Osteoblast (primary cell): ENCODE measurements around the gene AMBP. TPM values are rescaled to one million over a fixed set of nuclear protein-coding genes. Genes with fewer than 3 reads are reported as not detected.

Source experiments
- DNase-seq: peaks from one replicate; pipeline ENCODE4 v3.0.0; 2011; ENCODE audit warnings: low spot score, mixed read lengths; ENCODE audit not compliant: insufficient read length; ENCODE audit errors: missing footprints
- H2AFZ ChIP-seq: 2 replicates; pipeline ENCODE4 v1.6.0; 2011; ENCODE audit warnings: mild to moderate bottlenecking, low read length
- H3K27ac ChIP-seq: 2 replicates; pipeline ENCODE4 v1.5.1; 2011; ENCODE audit warnings: mild to moderate bottlenecking, low read depth, low read length, moderate library complexity
- H3K27me3 ChIP-seq: 2 replicates; pipeline ENCODE4 v1.6.0; 2012; ENCODE audit warnings: mild to moderate bottlenecking, control low read depth, inconsistent platforms, low read length, moderate library complexity; ENCODE audit not compliant: insufficient read depth
- H3K36me3 ChIP-seq: 2 replicates; pipeline ENCODE4 v1.5.1; 2011; ENCODE audit warnings: mild to moderate bottlenecking, low read length, control low read depth, moderate library complexity; ENCODE audit not compliant: insufficient read depth
- H3K4me1 ChIP-seq: 2 replicates; pipeline ENCODE4 v1.5.1; 2011; ENCODE audit warnings: mild to moderate bottlenecking, low read length, control low read depth, moderate library complexity; ENCODE audit not compliant: insufficient read depth
- H3K4me2 ChIP-seq: 2 replicates; pipeline ENCODE4 v1.6.0; 2011; ENCODE audit warnings: mild to moderate bottlenecking, low read length; ENCODE audit not compliant: insufficient read depth
- H3K4me3 ChIP-seq: fragments of 200-600 bp; sonication (generic); 3 replicates; pipeline ENCODE4 v1.5.1; 2012; ENCODE audit warnings: mild to moderate bottlenecking, low read length, inconsistent platforms; ENCODE audit not compliant: insufficient read depth
- H3K79me2 ChIP-seq: 2 replicates; pipeline ENCODE4 v1.6.0; 2012; ENCODE audit warnings: mild to moderate bottlenecking, low read length, control low read depth, inconsistent platforms; ENCODE audit not compliant: insufficient read depth
- H3K9me3 ChIP-seq: 2 replicates; pipeline ENCODE4 v1.5.1; 2011; ENCODE audit warnings: low read depth, low read length, control low read depth
- H4K20me1 ChIP-seq: 2 replicates; pipeline ENCODE4 v1.6.0; 2012; ENCODE audit warnings: mild to moderate bottlenecking, low read length, control low read depth; ENCODE audit not compliant: insufficient read depth
- CTCF ChIP-seq: IDR thresholded peaks from 2 replicates; pipeline ENCODE4 v1.5.1; 2011; ENCODE audit warnings: mild to moderate bottlenecking, low read depth, low read length, moderate library complexity; ENCODE audit errors: extremely low read depth
- total RNA-seq: library from RNA; depleted of rRNA; stranded (reverse); fragments of >200 nt; gene quantifications from 2 replicates; pipeline ENCODE4 v1.2.3, GENCODE V29; 2012

Gene AMBP
- total RNA-seq, 1 donor = not detected

- no peaks in the 10 kb centered on the region for H3K79me2 ChIP-seq
- no peak overlapping the region for H3K4me3 ChIP-seq
- no peak for TF ChIP-seq CTCF
- no peaks in the 10 kb centered on the region for H3K36me3 ChIP-seq
- H3K4me2 ChIP-seq = no peak overlapping the region
- no peak overlapping the region for H2AFZ ChIP-seq
- H4K20me1 ChIP-seq = no peaks in the 10 kb centered on the region
- peak; percentile 78 for DNase-seq
- H3K27me3 ChIP-seq = peaks cover 15% of the 10 kb centered on the region
- H3K9me3 ChIP-seq = no peaks in the 10 kb centered on the region
- H3K4me1 ChIP-seq = no peaks in the 10 kb centered on the region
- H3K27ac ChIP-seq = no peak overlapping the region
These were observed 12.7 kb upstream of the AMBP start for GRCh38 chr9:114090798-114091197.

GRCh38 chr9:114089206-114089840 is 11.2 kb upstream of the AMBP start:
- Histone ChIP-seq H3K9me3 (no peaks in the 10 kb centered on the region), H3K4me3 (no peak overlapping the region), H3K79me2 (no peaks in the 10 kb centered on the region), H3K4me2 (no peak overlapping the region), H3K27me3 (peaks cover 16% of the 10 kb centered on the region), H4K20me1 (no peaks in the 10 kb centered on the region), H2AFZ (no peak overlapping the region), H3K27ac (no peak overlapping the region), H3K4me1 (no peaks in the 10 kb centered on the region), H3K36me3 (no peaks in the 10 kb centered on the region)
- no peak for TF ChIP-seq CTCF
- DNase-seq = peak; percentile 52

- peaks cover 16% of the 10 kb centered on the region for H3K27me3 ChIP-seq
- no peak overlapping the region for H2AFZ ChIP-seq
- no peak overlapping the region for H3K4me2 ChIP-seq
- H3K36me3 ChIP-seq = no peaks in the 10 kb centered on the region
- DNase-seq = no peak
- no peak overlapping the region for H3K4me3 ChIP-seq
- H3K9me3 ChIP-seq = no peaks in the 10 kb centered on the region
- H3K79me2 ChIP-seq = no peaks in the 10 kb centered on the region
- TF ChIP-seq CTCF = no peak
- H3K4me1 ChIP-seq = no peaks in the 10 kb centered on the region
- H3K27ac ChIP-seq = no peak overlapping the region
- H4K20me1 ChIP-seq = no peaks in the 10 kb centered on the region
These were observed 10.6 kb upstream of the AMBP start for GRCh38 chr9:114088571-114089170.

GRCh38 chr9:114087721-114088120 is 9.6 kb upstream of the AMBP start:
- DNase-seq = no peak
- Histone ChIP-seq H2AFZ (no peak overlapping the region), H3K27ac (no peak overlapping the region), H3K4me2 (no peak overlapping the region), H3K4me3 (no peak overlapping the region), H3K9me3 (no peaks in the 10 kb centered on the region), H3K79me2 (no peaks in the 10 kb centered on the region), H3K4me1 (no peaks in the 10 kb centered on the region), H3K36me3 (no peaks in the 10 kb centered on the region), H4K20me1 (no peaks in the 10 kb centered on the region), H3K27me3 (peaks cover 16% of the 10 kb centered on the region)
- TF ChIP-seq CTCF = no peak
